Kidney glomerular epithelial cell (primary cell): Measurements from ENCODE around the gene CLMN.
"Not testable (repeated sequence)": the region's sequence is repeated elsewhere in the genome, so short reads cannot be mapped to it uniquely, and the experiment has no call there.

Source experiments
- DNase-seq: peaks from one replicate; lab custom pipeline; 2025; lab: John Stamatoyannopoulos, UW

Gene CLMN

DNA sequence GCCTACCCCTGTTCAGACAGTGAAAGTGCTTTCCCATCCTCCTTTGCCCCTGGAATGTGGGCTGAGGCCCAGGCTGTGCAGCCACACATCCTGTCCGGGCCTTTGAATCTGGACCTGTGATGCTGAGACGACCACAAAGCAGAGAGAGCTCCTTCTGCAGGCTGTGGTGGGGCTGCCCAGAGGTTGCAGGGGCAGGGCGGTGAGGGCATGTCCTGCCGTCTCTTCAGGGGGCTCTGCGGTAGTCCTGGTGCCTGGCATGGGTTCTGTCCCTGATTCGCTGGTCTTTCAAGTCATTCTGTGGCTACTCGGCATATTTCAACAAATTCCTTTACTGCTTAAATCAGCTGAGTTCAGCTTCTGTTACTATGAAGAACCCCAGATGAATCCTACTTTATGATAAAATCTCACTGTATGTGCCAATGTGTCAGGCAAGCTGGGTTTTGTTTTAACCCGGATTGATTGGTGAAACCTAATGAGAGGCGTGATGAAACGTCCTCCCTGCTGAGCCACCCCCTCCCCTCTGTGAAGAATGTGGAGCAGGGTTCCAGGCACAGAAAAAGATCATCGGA, 99.0 kb downstream of the CLMN start:
- DNase-seq, result no peak

- no peak for DNase-seq
Observed at GRCh38 chr14:95218472-95219193, 101.1 kb downstream of the CLMN start.

- no peak for DNase-seq
Observed at GRCh38 chr14:95218006-95218405, 101.7 kb downstream of the CLMN start.

GRCh38 chr14:95217391-95217900, 102.3 kb downstream of the CLMN start:
- DNase-seq, result no peak

GRCh38 chr14:95216008-95216407, 103.7 kb downstream of the CLMN start:
- no peak for DNase-seq

- no peak for DNase-seq
Observed at GRCh38 chr14:95215094-95215725, 104.5 kb downstream of the CLMN start.

GRCh38 chr14:95213774-95214173, 105.9 kb downstream of the CLMN start:
- no peak for DNase-seq

- DNase-seq, result no peak
Observed at GRCh38 chr14:95211721-95212504, 107.8 kb downstream of the CLMN start.

GRCh38 chr14:95210699-95211098, 109.0 kb downstream of the CLMN start:
- DNase-seq, result no peak

- no peak for DNase-seq
Observed at GRCh38 chr14:95208598-95208997, 111.1 kb downstream of the CLMN start.

DNA sequence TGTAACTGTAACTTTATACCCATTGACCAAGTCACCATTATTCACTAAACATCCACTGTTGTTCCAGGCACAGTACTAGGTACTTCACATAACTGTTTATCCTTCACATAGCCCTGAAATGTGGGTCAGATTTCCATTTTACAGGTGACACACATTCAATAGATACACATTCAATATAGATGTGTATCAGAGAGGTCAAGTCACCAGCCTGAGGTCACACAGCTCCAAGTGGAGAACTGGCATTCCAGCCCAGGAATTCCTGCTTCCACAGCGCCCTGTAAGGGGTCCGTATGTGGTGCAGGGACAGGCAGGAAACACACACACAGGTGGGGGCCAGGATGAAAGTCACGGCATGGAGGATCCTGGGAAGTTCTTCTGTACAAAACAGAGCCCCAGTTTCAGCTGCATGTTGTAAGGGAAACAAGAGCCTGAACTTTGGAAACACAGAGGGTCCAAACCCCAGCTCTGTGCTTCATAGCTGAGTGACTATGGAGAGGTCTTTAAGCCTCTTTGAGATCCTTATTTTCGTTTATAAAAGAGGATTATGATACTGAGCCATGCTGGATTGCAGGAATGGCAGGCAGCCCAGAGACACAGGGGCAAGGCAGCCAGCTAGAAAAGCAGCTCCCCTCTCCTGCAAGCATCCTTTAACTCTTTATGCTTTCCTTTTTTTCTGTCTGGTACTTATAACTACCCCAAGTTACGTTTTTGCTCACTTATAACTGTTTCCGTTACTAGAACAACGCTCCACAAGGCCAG, 112.1 kb downstream of the CLMN start:
- no peak for DNase-seq

- no peak for DNase-seq
Observed at GRCh38 chr14:95206534-95206933, 113.2 kb downstream of the CLMN start.

- no peak for DNase-seq
Observed at GRCh38 chr14:95204705-95205104, 115.0 kb downstream of the CLMN start.

DNA sequence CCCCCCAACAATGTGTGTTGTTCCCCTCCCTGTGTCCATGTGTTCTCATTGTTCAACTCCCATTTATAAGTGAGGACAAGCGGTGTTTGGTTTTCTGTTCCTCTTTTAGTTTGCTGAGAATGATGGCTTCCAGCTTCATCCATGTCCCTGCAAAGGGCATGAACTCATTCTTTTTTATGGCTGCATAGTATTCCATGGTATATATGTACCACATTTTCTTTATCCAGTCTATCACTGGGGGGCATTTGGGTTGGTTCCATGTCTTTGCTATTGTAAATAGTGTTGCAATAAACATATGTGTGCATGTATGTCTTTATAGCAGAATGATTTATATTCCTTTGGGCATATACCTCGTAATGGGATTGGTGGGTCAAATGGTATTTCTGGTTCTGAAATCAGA, 118.0 kb downstream of the CLMN start:
- not testable (repeated sequence) for DNase-seq

DNA sequence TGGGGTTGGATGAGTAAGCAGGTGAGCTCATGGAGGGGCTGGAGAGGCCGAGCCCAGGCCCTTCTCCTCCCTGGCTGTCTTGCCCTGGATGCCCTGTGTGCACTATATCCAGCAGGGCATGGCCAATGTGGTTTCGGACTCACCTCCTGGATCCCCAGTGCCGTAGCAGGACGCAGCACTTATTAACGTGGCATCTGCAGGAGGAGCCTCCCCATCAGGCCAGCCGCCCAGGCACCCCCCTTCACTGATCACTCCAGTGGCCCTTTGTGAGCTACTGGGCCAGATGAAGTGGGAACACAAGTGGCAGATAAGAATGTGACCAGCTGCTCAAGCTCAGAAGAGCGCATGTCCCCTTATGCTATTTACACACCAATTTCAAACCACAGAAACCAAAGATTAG, 119.3 kb downstream of the CLMN start:
- no peak for DNase-seq

- no peak for DNase-seq
Observed at GRCh38 chr14:95199298-95199983, 120.3 kb downstream of the CLMN start.

- no peak for DNase-seq
Observed at GRCh38 chr14:95198320-95198719, 121.4 kb downstream of the CLMN start.

DNA sequence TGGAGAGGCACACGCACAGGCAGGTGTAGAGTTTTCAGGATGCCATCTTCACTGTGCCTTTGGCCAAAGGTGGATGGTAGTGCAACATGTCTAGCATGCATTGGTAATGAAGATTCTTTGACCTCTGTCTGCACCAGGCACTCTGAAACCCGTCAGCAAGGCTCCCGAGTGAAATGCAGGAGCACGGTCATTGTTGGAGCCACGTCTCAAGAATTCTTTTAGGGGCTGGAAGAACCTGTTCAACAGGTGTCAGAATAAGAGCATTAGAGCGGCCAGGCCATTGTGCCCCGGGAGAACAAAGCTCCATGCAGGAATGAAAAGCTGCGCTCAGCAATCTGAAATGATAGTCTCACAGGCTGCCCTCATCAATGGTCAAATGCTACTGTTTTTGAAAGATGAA, 122.2 kb downstream of the CLMN start:
- no peak for DNase-seq

DNA sequence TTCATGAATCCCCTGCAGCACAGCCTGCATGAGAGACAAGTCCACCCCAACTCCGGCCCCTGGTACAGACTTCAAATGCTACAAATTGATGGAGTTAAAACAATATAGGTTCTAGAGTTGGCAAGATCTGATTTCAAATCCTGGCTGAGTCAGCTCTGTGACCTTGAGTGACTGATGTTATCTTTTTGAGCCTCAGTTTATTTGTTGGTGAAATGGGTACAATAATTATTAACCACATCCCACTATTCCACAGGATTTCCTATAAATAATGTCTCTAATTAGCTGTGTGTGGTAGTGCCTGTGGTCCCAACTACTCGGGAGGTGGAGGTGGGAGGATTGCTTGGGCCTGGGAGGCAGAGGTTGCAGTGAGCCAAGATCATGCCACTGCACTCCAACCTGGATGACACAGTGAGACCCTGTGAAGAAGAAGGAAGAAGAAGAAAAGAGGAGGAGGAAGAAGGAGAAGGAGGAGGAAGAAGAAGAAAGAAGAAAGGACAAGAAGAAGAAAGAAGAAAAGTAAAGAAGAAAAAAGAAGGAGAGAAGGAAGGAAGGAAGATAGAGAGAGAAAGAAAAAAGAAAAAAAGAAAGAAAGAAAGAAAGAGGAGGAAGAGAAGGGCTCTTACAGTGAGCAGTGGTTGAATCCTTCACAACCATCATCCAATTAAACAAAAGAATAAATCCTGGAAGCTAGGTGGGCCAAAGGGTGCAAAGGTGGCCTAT, 122.7 kb downstream of the CLMN start:
- no peak for DNase-seq

- no peak for DNase-seq
Observed at GRCh38 chr14:95196268-95196667, 123.4 kb downstream of the CLMN start.
